DLD1 (cell line): ENCODE data around the gene RPGRIP1L.

Source experiments
- in situ Hi-C: cut with HindIII; loops from 2 replicates; pipeline ENCODE4 v1.10.0; 2017; ENCODE audit warnings: low sequenced_read_pairs

The RPGRIP1L gene

DNA sequence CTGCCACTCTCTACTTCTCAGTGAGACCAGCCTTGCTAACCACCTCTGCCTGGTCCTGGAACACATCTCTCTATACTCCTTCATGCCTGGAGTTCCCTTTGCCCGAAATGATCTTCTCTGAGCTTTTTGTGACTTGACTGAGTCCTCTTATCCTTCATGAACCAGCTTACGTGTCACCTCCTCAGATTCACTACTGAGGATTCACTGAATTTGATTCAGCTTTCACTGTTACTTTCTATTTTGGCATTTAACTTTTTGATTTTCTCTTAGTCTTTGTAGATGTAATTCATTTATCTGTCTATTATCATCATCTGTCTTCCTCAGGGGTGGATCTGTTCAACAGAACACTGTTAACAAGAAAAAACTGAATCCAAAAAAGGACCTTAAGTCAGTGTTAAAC is 95.6 kb downstream of the RPGRIP1L start:
- in situ Hi-C loops, result no loop called here

DNA sequence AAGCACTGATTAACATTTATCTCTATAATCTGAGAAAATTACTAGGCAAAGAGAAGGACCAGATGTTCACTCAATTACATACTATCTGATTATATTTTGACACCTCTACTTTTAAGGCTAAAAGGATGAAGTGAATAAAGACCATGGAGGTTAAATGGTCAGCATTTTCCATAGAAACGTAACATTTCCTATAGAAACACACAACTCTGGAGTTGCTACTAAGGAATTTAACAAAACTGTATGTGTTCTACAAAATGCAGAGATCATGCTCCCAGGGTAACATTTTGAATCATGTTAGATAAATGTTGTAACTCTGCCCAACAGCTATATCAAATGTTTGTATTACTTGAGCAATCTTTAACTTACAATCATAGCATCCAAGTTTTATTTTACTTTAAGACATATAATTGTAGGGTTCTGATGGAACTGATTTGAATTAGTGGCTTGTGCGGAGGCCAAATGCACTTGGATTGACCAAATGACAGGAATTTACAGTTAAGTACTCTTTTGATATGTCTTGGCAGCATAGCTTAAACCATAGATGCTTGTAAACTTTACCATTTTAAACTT is 97.7 kb downstream of the RPGRIP1L start:
- in situ Hi-C loops, result no loop called here

DNA sequence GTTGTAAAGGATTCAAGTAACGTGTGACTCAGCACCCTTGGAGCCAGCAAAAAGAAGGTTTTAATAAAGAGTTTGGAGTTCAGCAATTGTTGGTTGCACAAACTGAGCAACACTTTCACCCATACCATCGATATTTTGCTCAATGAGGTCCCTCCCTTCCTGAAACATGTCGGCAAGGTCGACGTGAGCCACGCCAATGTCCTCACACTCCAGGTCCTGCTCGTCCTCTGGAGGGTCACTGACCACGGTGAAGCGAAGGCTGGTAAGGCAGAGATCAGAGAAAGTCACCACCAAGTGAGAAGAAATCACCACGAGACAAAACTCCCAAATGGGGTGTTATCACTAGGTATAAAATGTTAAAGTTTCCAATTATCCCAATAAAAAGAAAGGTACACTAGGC is 98.3 kb downstream of the RPGRIP1L start:
- in situ Hi-C loops, result no loop called here

GRCh38 chr16:53601961-53602360 is 101.7 kb downstream of the RPGRIP1L start:
- in situ Hi-C loops, result no loop called here

GRCh38 chr16:53600616-53601015 is 103.0 kb downstream of the RPGRIP1L start:
- in situ Hi-C loops, result no loop called here

GRCh38 chr16:53600126-53600525 is 103.5 kb downstream of the RPGRIP1L start:
- in situ Hi-C loops, result no loop called here

GRCh38 chr16:53599548-53599947 is 104.1 kb downstream of the RPGRIP1L start:
- in situ Hi-C loops, result no loop called here

GRCh38 chr16:53598511-53599275 is 105.0 kb downstream of the RPGRIP1L start:
- in situ Hi-C loops, result no loop called here

- in situ Hi-C loops, result no loop called here
Measured at GRCh38 chr16:53597776-53598175, 105.9 kb downstream of the RPGRIP1L start.

- in situ Hi-C loops, result no loop called here
Measured at GRCh38 chr16:53588081-53588648, 115.5 kb downstream of the RPGRIP1L start.

- in situ Hi-C loops, result no loop called here
Measured at GRCh38 chr16:53583401-53583800, 120.3 kb downstream of the RPGRIP1L start.

DNA sequence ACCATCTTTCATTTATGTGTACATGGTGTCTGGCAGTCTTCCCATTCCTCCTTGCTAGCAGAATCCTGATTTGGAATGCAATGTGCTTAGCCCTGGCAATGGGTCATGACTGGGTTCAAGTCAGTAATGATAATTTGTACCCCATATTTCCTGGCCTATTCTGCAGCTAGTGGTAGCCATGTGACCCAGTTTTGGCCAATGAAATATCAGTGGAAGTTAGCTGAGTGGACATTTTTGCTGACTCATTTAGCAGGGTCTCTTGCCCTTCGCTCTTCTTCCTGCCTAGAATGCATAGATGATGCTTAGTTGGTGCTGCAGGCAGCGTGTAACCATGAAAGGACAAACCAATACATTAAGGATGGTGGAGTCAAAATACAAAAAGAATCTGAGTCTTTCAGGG is 121.9 kb downstream of the RPGRIP1L start:
- in situ Hi-C loops, result no loop called here

DNA sequence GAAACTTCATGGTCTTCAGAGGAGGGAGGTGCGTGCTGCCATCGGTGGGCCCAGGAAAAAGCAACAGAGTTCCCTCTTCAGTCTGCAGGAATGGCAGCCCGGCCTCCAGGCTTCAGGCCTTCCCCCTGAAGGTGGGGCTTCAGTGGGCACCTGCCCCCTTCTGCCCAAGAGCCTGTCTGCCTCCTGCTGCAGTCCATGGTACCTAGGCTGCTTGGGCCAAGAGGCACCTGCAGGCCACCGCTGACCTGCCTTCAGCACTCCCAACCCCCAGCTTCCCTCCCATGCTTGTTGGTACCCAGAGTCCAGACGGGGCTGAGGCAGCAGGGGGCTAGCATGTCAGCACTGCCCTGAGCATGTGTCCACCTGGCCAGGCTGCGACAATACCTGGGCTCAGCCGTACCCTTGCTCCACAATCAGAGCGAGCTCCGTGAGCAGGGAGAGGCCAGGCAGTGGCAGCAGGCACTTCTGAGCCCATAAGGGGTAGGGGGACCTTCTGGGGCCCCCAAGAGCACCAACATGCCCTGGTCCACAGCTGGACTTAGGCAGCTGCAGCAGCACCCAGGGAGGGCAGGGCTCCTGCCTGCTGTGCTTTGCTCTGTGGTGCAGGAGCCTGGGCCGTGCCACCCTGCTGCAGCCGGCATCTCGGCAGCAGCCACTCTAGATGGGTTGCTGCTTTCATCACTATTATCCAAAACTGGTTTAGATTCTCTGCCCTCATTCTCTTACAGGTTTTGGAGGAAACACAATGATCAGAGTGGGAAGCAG is 123.4 kb downstream of the RPGRIP1L start:
- in situ Hi-C loops, result no loop called here

GRCh38 chr16:53576904-53577303 is 126.8 kb downstream of the RPGRIP1L start:
- in situ Hi-C loops, result no loop called here

GRCh38 chr16:53576210-53576609 is 127.4 kb downstream of the RPGRIP1L start:
- in situ Hi-C loops, result no loop called here

- in situ Hi-C loops, result no loop called here
Measured at GRCh38 chr16:53571763-53572162, 131.9 kb downstream of the RPGRIP1L start.

GRCh38 chr16:53566552-53567245 is 137.0 kb downstream of the RPGRIP1L start:
- in situ Hi-C loops, result no loop called here

- in situ Hi-C loops, result no loop called here
Measured at GRCh38 chr16:53565296-53565863, 138.3 kb downstream of the RPGRIP1L start.

GRCh38 chr16:53563426-53563825 is 140.2 kb downstream of the RPGRIP1L start:
- in situ Hi-C loops, result no loop called here

DNA sequence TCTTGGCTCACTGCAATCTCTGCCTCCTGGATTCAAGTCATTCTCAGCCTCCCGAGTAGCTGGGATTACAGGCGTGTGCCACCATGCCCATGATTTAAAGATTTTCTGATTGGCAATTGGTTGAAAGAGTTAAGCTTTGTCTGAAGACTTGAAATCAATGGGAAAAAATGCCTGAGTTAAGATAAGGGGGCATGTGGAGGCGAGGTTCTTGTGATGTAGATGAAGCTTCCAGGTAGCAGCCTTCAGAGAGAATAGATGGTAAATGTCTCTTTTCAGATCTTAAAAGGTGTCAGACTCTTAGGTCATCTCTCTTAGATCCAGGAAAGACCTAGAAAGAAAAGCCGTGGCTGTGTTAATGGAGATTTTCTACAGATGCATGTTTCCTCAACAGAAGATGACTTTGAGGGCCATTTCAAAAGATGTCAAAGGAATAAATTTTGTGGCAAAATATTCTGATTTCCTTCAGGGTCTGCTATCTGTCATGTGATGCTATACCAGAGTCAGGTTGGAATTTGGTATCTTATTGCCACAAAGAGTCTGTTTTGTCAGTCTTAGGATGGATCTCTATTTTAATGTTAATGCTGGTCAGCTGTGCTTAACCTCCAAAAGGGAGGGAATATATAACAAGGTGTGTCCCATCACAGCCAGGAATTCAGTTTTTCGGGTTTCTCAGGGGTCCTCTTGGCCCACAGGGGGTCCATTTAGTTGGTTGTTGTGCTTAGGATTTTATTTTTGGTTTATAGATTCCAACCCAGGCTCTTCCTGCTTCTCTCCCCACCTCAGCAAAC is 142.4 kb downstream of the RPGRIP1L start:
- in situ Hi-C loops, result no loop called here
